HFF-Myc (cell line): Measurements from ENCODE around the gene SLC51B.
"Not testable (repeated sequence)": the region's sequence is repeated elsewhere in the genome, so short reads cannot be mapped to it uniquely, and the experiment has no call there.

Experiments used
- DNase-seq: peaks from one replicate; pipeline ENCODE4 v3.0.0-alpha.2; 2011; ENCODE audit warnings: low read depth; ENCODE audit errors: extremely low read depth
- H3K4me3 ChIP-seq: replicated peaks from 2 replicates; pipeline ENCODE4 v1.5.1; 2011; ENCODE audit warnings: low read depth, mild to moderate bottlenecking, control low read depth, low read length
- TF ChIP-seq, protein P1 (sequence below): IDR thresholded peaks from 2 replicates; pipeline ENCODE4 v1.5.1; 2012; ENCODE audit warnings: mild to moderate bottlenecking, low read depth, low read length, control low read depth; ENCODE audit errors: missing control alignments

Gene SLC51B

DNA sequence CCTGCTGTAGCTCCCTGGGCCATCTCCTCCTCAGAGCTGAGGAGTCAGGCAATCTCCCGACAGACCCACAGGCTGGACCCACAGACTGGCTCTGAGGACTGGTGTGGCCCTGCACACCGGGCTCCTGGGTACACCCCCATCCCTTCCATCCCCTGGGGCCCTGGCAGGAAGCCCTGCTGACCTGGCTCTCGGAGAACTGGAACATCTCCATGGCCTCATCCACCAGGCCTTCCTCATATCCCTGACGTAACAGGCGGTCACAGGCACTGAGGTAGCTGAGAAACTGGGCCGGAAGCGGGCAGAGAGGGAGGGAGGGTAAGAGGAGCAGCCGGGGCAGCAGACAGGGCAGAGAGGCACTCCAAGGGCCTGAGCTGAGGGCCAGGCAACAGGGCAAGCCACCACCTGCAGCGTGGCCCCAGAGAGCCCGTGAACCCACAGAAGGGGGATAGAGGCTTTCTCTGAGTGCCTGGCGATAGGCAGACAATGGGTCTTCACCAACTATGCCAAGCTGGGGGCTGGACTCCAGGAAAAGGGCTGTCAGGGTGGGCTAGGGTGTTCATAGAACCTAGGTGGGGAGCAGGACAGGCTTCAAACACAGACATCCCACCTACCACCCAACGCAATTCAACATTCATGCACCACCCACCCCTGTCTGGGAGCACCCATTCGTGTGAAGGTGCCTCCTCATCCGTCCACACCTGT, 49.3 kb downstream of the SLC51B start:
- no peak overlapping the region for H3K4me3 ChIP-seq
- TF ChIP-seq, protein P1, sequence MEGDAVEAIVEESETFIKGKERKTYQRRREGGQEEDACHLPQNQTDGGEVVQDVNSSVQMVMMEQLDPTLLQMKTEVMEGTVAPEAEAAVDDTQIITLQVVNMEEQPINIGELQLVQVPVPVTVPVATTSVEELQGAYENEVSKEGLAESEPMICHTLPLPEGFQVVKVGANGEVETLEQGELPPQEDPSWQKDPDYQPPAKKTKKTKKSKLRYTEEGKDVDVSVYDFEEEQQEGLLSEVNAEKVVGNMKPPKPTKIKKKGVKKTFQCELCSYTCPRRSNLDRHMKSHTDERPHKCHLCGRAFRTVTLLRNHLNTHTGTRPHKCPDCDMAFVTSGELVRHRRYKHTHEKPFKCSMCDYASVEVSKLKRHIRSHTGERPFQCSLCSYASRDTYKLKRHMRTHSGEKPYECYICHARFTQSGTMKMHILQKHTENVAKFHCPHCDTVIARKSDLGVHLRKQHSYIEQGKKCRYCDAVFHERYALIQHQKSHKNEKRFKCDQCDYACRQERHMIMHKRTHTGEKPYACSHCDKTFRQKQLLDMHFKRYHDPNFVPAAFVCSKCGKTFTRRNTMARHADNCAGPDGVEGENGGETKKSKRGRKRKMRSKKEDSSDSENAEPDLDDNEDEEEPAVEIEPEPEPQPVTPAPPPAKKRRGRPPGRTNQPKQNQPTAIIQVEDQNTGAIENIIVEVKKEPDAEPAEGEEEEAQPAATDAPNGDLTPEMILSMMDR: no peak
- no peak for DNase-seq

- TF ChIP-seq, protein P1: no peak
- no peak overlapping the region for H3K4me3 ChIP-seq
- no peak for DNase-seq
Measured at GRCh38 chr15:65095011-65095746, 50.0 kb downstream of the SLC51B start.

- H3K4me3 ChIP-seq: no peak overlapping the region
- no peak for DNase-seq
- TF ChIP-seq, protein P1: no peak
Measured at GRCh38 chr15:65095747-65096104, 50.5 kb downstream of the SLC51B start.

- no peak for DNase-seq
- TF ChIP-seq, protein P1: no peak
- no peak overlapping the region for H3K4me3 ChIP-seq
Measured at GRCh38 chr15:65096481-65097385, 51.5 kb downstream of the SLC51B start.

DNA sequence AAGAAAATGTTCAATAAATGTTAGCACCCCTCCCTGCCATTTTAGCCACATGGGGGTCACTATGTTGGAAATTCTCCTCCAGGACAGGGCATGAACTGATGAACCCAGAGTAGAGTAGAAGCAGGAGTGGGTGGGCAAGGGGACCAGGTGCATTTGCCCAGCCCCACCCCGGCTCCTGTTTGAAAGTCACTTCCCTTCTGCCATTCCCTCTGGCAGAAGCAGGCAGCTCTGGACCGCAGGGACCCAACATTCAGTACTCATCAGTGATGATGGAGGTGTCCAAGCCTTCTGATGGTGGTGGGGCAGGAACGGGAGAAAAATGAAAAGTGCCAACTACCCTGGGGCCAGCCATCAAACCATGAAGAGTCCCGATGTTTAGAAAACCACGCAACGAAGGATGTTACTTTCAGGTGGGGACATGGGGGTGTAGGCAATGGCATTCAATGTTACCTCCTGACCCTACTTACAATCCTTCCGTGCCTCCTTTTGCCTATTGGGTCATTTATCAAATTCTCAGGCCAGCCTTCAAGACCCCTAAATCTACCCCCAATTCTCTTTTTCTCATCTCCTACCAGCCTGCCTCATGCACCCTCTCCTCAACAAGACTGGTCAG, 52.6 kb downstream of the SLC51B start:
- TF ChIP-seq, protein P1: no peak
- DNase-seq: no peak
- H3K4me3 ChIP-seq: no peak overlapping the region

DNA sequence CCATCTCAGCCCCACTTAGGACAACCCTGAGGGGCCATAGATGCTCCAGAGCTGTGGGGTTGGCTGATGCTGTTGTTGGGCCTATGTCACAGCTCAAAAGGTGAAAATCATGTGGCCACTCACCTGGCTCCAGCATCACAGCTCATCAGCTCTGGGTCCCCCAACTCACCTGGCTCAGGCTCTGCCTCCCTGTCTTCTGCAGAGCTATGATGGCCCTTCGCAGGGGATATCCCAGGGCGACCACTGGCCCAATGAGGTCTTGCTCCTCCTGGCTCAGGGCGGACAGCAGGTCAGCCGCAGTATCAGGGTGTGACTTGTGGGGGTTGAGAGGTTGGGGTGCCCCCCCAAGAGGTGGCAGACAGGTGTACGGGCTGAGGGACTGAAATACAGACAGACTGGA, 54.1 kb downstream of the SLC51B start:
- H3K4me3 ChIP-seq: no peak overlapping the region
- TF ChIP-seq, protein P1: no peak
- no peak for DNase-seq

DNA sequence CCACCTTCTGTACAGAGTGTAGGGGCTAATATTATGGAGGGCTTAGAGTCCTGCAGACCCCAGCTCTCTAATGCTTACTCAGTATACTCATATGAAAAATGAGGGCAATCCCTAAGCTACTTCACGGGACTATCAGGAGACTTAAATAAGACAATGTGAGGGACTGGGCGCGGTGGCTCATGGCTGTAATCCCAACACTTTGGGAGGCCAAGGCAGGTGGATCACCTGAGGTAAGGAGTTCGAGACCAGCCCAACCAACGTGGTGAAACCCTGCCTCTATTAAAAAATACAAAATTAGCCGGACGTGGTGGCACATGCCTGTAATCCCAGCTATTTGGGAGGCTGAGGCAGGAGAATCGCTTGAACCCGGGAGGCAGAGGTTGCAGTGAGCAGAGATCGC, 54.6 kb downstream of the SLC51B start:
- DNase-seq, H3K4me3 ChIP-seq: not testable (repeated sequence)
